T-helper 9 cell (primary cell): ENCODE measurements around the gene OR8U1.
"Not testable (repeated sequence)": the region's sequence is repeated elsewhere in the genome, so short reads cannot be mapped to it uniquely, and the experiment has no call there.

ENCODE experiments used
- DNase-seq: peaks from one replicate; pipeline ENCODE4 v3.0.0-alpha.2; 2020
- total RNA-seq, 2 donors: gene quantifications; one replicate each; lab custom pipeline; 2026; lab: John Stamatoyannopoulos, UW

The OR8U1 gene
- 0 reads per million in 2 donors for total RNA-seq

GRCh38 chr11:56375324-56375723 lies at the start of gene OR8U1:
Gene OR8U1 (plus strand): TSS chr11:56375624. CDS start chr11:56375624, 0 bp downstream.
- DNase-seq: no peak

- DNase-seq: no peak
These were observed 43.4 kb upstream of the OR8U1 start for GRCh38 chr11:56331861-56332491.

- no peak for DNase-seq
These were observed 42.3 kb upstream of the OR8U1 start for GRCh38 chr11:56333156-56333555.

GRCh38 chr11:56340289-56340688 lies 35.1 kb upstream of the OR8U1 start:
- DNase-seq: no peak

GRCh38 chr11:56345739-56346138 lies 29.7 kb upstream of the OR8U1 start, which contains the start of gene OR8K1:
Gene OR8K1 (plus strand): TSS chr11:56346039. CDS start chr11:56346039, 0 bp downstream.
- DNase-seq: no peak

GRCh38 chr11:56353991-56354390 lies 21.4 kb upstream of the OR8U1 start, which contains the start of gene OR8J1:
Gene OR8J1 (plus strand): TSS chr11:56354291. CDS start chr11:56360247, 5,956 bp downstream.
- no peak for DNase-seq

GRCh38 chr11:56380120-56380519 lies 4.7 kb downstream of the OR8U1 start:
- no peak for DNase-seq

GRCh38 chr11:56394381-56394780 lies 19.0 kb downstream of the OR8U1 start:
- DNase-seq: no peak

- DNase-seq: no peak
These were observed 20.6 kb downstream of the OR8U1 start for GRCh38 chr11:56396047-56396446.

- DNase-seq: not testable (repeated sequence)
These were observed 26.5 kb downstream of the OR8U1 start for GRCh38 chr11:56401858-56402461.

GRCh38 chr11:56404393-56404792 lies 29.0 kb downstream of the OR8U1 start:
- no peak for DNase-seq

- no peak for DNase-seq
These were observed 35.4 kb downstream of the OR8U1 start for GRCh38 chr11:56410801-56411200.

GRCh38 chr11:56412396-56412795 lies 37.0 kb downstream of the OR8U1 start, which contains the start of gene OR5AL1:
Gene OR5AL1 (plus strand): TSS chr11:56412696.
- no peak for DNase-seq
